AG08395 (cell line): ENCODE measurements around the gene SCAMP5.
A peak's percentile ranks its signal among the peaks of the same experiment; 100 is the strongest.

ENCODE experiments used
- DNase-seq: peaks from one replicate; pipeline ENCODE4 v3.0.0; 2012; ENCODE audit warnings: mixed read lengths, low spot score

Gene SCAMP5

GRCh38 chr15:75023181-75023871, 28.0 kb downstream of the SCAMP5 start, which contains the start of gene PPCDC:
PPCDC (plus strand) TSS chr15:75023590; CDS start chr15:75028319, 4,729 bp downstream.
- peak; percentile 99 for DNase-seq

GRCh38 chr15:75023872-75024636, 28.7 kb downstream of the SCAMP5 start:
- peak; percentile 41 for DNase-seq

GRCh38 chr15:75025107-75025506, 29.7 kb downstream of the SCAMP5 start:
- no peak for DNase-seq

GRCh38 chr15:75025548-75026260, 30.3 kb downstream of the SCAMP5 start:
- no peak for DNase-seq

GRCh38 chr15:75027551-75027950, 32.2 kb downstream of the SCAMP5 start:
- no peak for DNase-seq

- no peak for DNase-seq
These were observed 33.6 kb downstream of the SCAMP5 start for GRCh38 chr15:75028991-75029377.

GRCh38 chr15:75029378-75030022, 34.1 kb downstream of the SCAMP5 start:
- peak; percentile 93 for DNase-seq

GRCh38 chr15:75030023-75030413, 34.7 kb downstream of the SCAMP5 start:
- DNase-seq: peak; percentile 20

- DNase-seq: no peak
These were observed 35.1 kb downstream of the SCAMP5 start for GRCh38 chr15:75030424-75030823.

- DNase-seq: no peak
These were observed 36.5 kb downstream of the SCAMP5 start for GRCh38 chr15:75031848-75032247.

GRCh38 chr15:75032395-75032794, 37.0 kb downstream of the SCAMP5 start:
- DNase-seq: no peak

GRCh38 chr15:75033809-75034208, 38.4 kb downstream of the SCAMP5 start:
- DNase-seq: no peak

- DNase-seq: no peak
These were observed 39.3 kb downstream of the SCAMP5 start for GRCh38 chr15:75034615-75035014.

GRCh38 chr15:75036212-75036616, 40.9 kb downstream of the SCAMP5 start:
- peak; percentile 14 for DNase-seq

GRCh38 chr15:75037685-75038084, 42.3 kb downstream of the SCAMP5 start:
- no peak for DNase-seq

- no peak for DNase-seq
These were observed 42.9 kb downstream of the SCAMP5 start for GRCh38 chr15:75038231-75038630.

GRCh38 chr15:75042730-75043508, 47.6 kb downstream of the SCAMP5 start:
- peak; percentile 32 for DNase-seq

- DNase-seq: peak; percentile 97
These were observed 48.3 kb downstream of the SCAMP5 start for GRCh38 chr15:75043509-75044257.

GRCh38 chr15:75044258-75044878, 49.0 kb downstream of the SCAMP5 start:
- DNase-seq: no peak

GRCh38 chr15:75045332-75046015, 50.1 kb downstream of the SCAMP5 start:
- no peak for DNase-seq
